ENCODE results near the gene FAIM.
"Not testable (repeated sequence)": the region's sequence is repeated elsewhere in the genome, so short reads cannot be mapped to it uniquely, and the experiment has no call there.

Gene FAIM

DNA sequence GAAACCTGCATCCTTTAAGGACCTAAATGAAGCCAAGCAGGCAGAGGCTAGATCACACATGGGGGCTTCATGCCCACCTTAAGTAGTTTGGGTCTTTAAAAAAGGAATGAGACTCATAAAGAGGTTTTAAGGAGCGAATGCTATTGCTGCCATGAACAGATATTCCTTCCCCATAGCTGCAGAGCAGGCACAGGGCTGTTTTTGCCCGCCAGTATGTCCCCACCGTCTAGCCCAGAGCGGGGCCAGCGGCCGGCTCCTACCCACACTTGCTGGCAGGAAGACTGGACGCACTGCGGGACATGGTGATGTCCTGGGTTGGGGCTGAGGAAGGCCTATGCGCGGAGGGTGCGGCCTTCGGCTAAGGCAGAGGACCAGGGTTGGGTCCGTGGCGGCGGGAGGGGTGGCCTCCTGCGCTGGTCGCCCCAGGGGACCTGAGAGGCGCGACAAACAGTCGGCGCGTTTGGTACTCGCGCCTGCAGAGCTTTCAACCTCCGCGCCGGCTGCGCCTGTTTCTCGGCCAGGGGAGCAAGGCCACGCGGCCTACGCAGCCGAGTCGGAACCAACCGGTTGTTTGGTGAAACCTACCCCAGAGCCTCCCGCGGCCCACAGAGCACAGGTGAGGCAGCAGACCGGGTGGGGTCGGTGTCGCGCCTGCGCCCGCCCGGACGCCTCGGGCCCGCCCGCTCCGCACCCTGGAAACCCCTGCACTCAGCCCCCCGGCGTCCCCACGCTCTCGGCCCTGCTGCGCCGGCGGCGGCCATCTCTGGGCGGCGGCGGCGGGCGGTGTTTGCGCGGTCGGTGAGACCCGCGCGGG, at the start of gene FAIM:
Gene FAIM (plus strand): TSS at position 450 of the 814 bp plus-strand sequence. CDS start 10,956 bp downstream, outside the sequence.
- H3K36me3 ChIP-seq (ENCODE audit: control insufficient read depth, insufficient read depth, low read length), result no peaks in the 10 kb centered on the region
- H3K4me1 ChIP-seq (ENCODE audit: control insufficient read depth, insufficient read depth, low read length), result peaks cover 5% of the 10 kb centered on the region
- H3K27me3 ChIP-seq (ENCODE audit: control insufficient read depth, insufficient read depth, low read length), result no peaks in the 10 kb centered on the region
- H3K9me3 ChIP-seq (ENCODE audit: control insufficient read depth, insufficient read depth, low read length), result no peaks in the 10 kb centered on the region
- H3K9ac ChIP-seq (ENCODE audit: low read depth, low read length), result peak within 1 kb of the TSS; percentile 68
- H3K4me3 ChIP-seq (ENCODE audit: low read depth, low read length), result peak within 1 kb of the TSS; percentile 79

- no peaks in the 10 kb centered on the region for H3K4me1 ChIP-seq (ENCODE audit: control insufficient read depth, insufficient read depth, low read length)
- no peak overlapping the region for H3K9ac ChIP-seq (ENCODE audit: low read depth, low read length)
- H3K9me3 ChIP-seq (ENCODE audit: control insufficient read depth, insufficient read depth, low read length), result peaks cover 2% of the 10 kb centered on the region
- no peaks in the 10 kb centered on the region for H3K36me3 ChIP-seq (ENCODE audit: control insufficient read depth, insufficient read depth, low read length)
- H3K4me3 ChIP-seq (ENCODE audit: low read depth, low read length), result no peak overlapping the region
- no peaks in the 10 kb centered on the region for H3K27me3 ChIP-seq (ENCODE audit: control insufficient read depth, insufficient read depth, low read length)
Observed at GRCh38 chr3:138559134-138559533, 49.4 kb upstream of the FAIM start.

DNA sequence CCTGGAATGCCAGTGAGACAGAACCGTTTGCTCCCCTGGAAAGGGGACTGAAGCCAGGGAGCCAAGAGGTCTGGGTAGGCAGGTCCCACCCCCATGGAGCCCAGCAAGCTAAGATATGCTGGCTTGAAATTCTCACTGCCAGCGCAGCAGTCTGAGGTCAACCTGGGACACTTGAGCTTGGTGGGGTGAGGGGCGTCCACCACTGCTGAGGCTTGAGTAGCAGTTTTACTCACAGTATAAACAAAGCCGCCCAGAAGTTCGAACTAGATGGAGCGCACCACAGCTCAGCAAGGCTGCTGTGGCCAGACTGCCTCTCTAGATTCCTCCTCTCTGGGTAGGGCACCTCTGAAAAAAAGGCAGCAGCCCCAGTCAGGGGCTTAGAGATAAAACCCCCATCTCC, 48.1 kb upstream of the FAIM start:
- no peak overlapping the region for H3K9ac ChIP-seq (ENCODE audit: low read depth, low read length)
- H3K4me3 ChIP-seq (ENCODE audit: low read depth, low read length), result no peak overlapping the region
- H3K36me3 ChIP-seq (ENCODE audit: control insufficient read depth, insufficient read depth, low read length), result no peaks in the 10 kb centered on the region
- peaks cover 2% of the 10 kb centered on the region for H3K9me3 ChIP-seq (ENCODE audit: control insufficient read depth, insufficient read depth, low read length)
- H3K4me1 ChIP-seq (ENCODE audit: control insufficient read depth, insufficient read depth, low read length), result no peaks in the 10 kb centered on the region
- H3K27me3 ChIP-seq (ENCODE audit: control insufficient read depth, insufficient read depth, low read length), result no peaks in the 10 kb centered on the region

GRCh38 chr3:138562902-138563301, 45.7 kb upstream of the FAIM start:
- not testable (repeated sequence) for H3K9ac ChIP-seq (ENCODE audit: low read depth, low read length); H3K9me3 ChIP-seq (ENCODE audit: control insufficient read depth, insufficient read depth, low read length); H3K4me3 ChIP-seq (ENCODE audit: low read depth, low read length); H3K36me3 ChIP-seq (ENCODE audit: control insufficient read depth, insufficient read depth, low read length); H3K4me1 ChIP-seq (ENCODE audit: control insufficient read depth, insufficient read depth, low read length); H3K27me3 ChIP-seq (ENCODE audit: control insufficient read depth, insufficient read depth, low read length)

DNA sequence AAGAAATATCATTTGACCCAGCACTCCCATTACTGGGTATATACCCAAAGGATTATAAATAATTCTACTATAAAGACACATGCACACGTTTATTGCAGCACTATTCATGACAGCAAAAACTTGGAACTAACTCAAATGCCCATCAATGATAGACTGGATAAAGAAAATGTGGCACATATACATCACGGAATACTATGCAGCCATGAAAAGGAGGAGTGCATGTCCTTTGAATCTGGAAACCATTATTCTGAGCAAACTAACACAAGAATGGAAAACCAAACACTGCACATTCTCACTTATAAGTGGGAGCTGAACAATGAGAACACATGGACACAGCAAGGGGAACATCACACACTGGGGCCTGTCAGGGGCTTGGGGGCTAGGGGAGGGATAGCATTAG, 42.3 kb upstream of the FAIM start:
- not testable (repeated sequence) for H3K36me3 ChIP-seq (ENCODE audit: control insufficient read depth, insufficient read depth, low read length); H3K27me3 ChIP-seq (ENCODE audit: control insufficient read depth, insufficient read depth, low read length); H3K4me1 ChIP-seq (ENCODE audit: control insufficient read depth, insufficient read depth, low read length); H3K9me3 ChIP-seq (ENCODE audit: control insufficient read depth, insufficient read depth, low read length); H3K9ac ChIP-seq (ENCODE audit: low read depth, low read length); H3K4me3 ChIP-seq (ENCODE audit: low read depth, low read length)

- Histone ChIP-seq H3K27me3 (ENCODE audit: control insufficient read depth, insufficient read depth, low read length) (no peaks in the 10 kb centered on the region), H3K9ac (ENCODE audit: low read depth, low read length) (no peak overlapping the region), H3K9me3 (ENCODE audit: control insufficient read depth, insufficient read depth, low read length) (no peaks in the 10 kb centered on the region), H3K4me1 (ENCODE audit: control insufficient read depth, insufficient read depth, low read length) (no peaks in the 10 kb centered on the region), H3K36me3 (ENCODE audit: control insufficient read depth, insufficient read depth, low read length) (no peaks in the 10 kb centered on the region), H3K4me3 (ENCODE audit: low read depth, low read length) (no peak overlapping the region)
Observed at GRCh38 chr3:138567403-138567802, 41.2 kb upstream of the FAIM start.

- Histone ChIP-seq H3K27me3 (ENCODE audit: control insufficient read depth, insufficient read depth, low read length) (no peaks in the 10 kb centered on the region), H3K4me3 (ENCODE audit: low read depth, low read length) (no peak overlapping the region), H3K9me3 (ENCODE audit: control insufficient read depth, insufficient read depth, low read length) (peaks cover 3% of the 10 kb centered on the region), H3K36me3 (ENCODE audit: control insufficient read depth, insufficient read depth, low read length) (no peaks in the 10 kb centered on the region), H3K4me1 (ENCODE audit: control insufficient read depth, insufficient read depth, low read length) (no peaks in the 10 kb centered on the region), H3K9ac (ENCODE audit: low read depth, low read length) (no peak overlapping the region)
Observed at GRCh38 chr3:138569090-138569489, 39.5 kb upstream of the FAIM start.

GRCh38 chr3:138569624-138570023, 38.9 kb upstream of the FAIM start:
- not testable (repeated sequence) for H3K9me3 ChIP-seq (ENCODE audit: control insufficient read depth, insufficient read depth, low read length); H3K36me3 ChIP-seq (ENCODE audit: control insufficient read depth, insufficient read depth, low read length); H3K4me1 ChIP-seq (ENCODE audit: control insufficient read depth, insufficient read depth, low read length); H3K4me3 ChIP-seq (ENCODE audit: low read depth, low read length); H3K9ac ChIP-seq (ENCODE audit: low read depth, low read length); H3K27me3 ChIP-seq (ENCODE audit: control insufficient read depth, insufficient read depth, low read length)

DNA sequence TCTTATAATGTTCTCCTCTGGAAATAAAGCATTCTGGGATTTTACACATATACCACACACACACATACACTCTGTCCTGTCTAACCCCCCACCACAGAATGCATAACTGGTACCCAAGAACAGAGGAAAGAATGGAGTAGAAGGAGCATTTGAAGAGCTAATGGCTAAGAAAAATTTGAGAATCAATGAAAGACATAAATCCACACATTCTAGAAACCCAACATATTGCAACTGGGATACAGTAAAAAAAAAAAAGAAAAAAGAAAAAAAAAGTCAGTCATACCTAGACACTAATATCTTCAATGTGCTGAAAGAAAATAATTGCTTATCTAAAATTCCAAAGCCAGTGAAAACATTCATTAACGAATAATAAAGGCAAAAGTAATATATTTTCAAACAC, 35.4 kb upstream of the FAIM start:
- Histone ChIP-seq H3K36me3 (ENCODE audit: control insufficient read depth, insufficient read depth, low read length) (no peaks in the 10 kb centered on the region), H3K9me3 (ENCODE audit: control insufficient read depth, insufficient read depth, low read length) (peaks cover 3% of the 10 kb centered on the region), H3K27me3 (ENCODE audit: control insufficient read depth, insufficient read depth, low read length) (no peaks in the 10 kb centered on the region), H3K9ac (ENCODE audit: low read depth, low read length) (no peak overlapping the region), H3K4me3 (ENCODE audit: low read depth, low read length) (no peak overlapping the region), H3K4me1 (ENCODE audit: control insufficient read depth, insufficient read depth, low read length) (no peaks in the 10 kb centered on the region)

DNA sequence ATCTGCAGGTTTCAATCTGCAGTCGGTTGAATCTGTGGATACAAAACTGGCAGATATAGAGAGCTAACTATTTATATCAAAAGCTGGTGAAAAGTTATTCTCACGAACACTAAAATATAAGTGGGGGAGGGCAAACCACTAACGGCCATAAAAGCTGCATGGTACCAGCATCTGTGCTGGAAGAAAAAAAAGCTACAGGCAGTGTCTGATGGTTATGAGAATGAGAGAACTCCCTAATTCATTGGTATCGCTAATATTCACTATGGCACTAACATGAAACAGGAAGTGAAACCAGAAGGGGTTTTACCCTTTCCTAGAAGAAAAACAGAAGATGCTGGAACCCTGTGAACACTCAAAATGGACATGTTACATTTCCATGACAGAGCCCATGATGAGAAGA, 30.4 kb upstream of the FAIM start:
- Histone ChIP-seq H3K9ac (ENCODE audit: low read depth, low read length) (no peak overlapping the region), H3K4me1 (ENCODE audit: control insufficient read depth, insufficient read depth, low read length) (peaks cover 15% of the 10 kb centered on the region), H3K36me3 (ENCODE audit: control insufficient read depth, insufficient read depth, low read length) (no peaks in the 10 kb centered on the region), H3K27me3 (ENCODE audit: control insufficient read depth, insufficient read depth, low read length) (no peaks in the 10 kb centered on the region), H3K9me3 (ENCODE audit: control insufficient read depth, insufficient read depth, low read length) (peaks cover under 1% of the 10 kb centered on the region), H3K4me3 (ENCODE audit: low read depth, low read length) (no peak overlapping the region)

DNA sequence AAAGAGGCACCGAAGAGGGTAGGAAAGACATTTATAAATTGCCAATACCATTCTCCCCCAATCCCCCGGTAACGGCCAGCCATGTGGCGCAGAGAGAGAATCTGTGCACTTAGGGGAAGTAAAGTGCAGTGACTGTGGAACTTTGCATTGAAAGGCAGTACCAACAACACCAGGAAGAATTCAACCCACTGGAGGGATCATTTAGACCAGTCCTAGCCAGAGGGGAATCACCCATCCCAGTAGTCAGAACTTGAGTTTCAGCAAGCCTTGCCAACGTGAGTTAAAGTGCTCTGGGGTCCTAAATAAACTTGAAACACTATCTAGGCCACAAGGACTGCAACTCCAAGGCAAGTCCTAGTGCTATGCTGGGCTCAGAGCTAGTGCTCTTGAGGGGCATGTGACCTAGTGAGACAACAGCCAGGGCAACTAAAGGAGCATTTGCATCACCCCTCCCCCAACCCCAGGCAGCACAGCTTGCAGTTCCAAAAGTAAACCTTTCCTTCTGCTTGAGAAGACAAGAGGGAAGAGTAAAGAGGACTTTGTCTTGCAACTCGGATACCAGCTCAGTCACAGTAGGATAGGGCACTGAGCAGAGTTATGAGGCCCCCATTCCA, 29.5 kb upstream of the FAIM start:
- H3K4me1 ChIP-seq (ENCODE audit: control insufficient read depth, insufficient read depth, low read length), result peaks cover 15% of the 10 kb centered on the region
- no peaks in the 10 kb centered on the region for H3K36me3 ChIP-seq (ENCODE audit: control insufficient read depth, insufficient read depth, low read length)
- H3K4me3 ChIP-seq (ENCODE audit: low read depth, low read length), result no peak overlapping the region
- H3K27me3 ChIP-seq (ENCODE audit: control insufficient read depth, insufficient read depth, low read length), result no peaks in the 10 kb centered on the region
- no peaks in the 10 kb centered on the region for H3K9me3 ChIP-seq (ENCODE audit: control insufficient read depth, insufficient read depth, low read length)
- no peak overlapping the region for H3K9ac ChIP-seq (ENCODE audit: low read depth, low read length)

GRCh38 chr3:138587374-138587773, 21.2 kb upstream of the FAIM start:
- Histone ChIP-seq H3K4me3 (ENCODE audit: low read depth, low read length) (no peak overlapping the region), H3K36me3 (ENCODE audit: control insufficient read depth, insufficient read depth, low read length) (no peaks in the 10 kb centered on the region), H3K4me1 (ENCODE audit: control insufficient read depth, insufficient read depth, low read length) (no peaks in the 10 kb centered on the region), H3K9ac (ENCODE audit: low read depth, low read length) (no peak overlapping the region), H3K9me3 (ENCODE audit: control insufficient read depth, insufficient read depth, low read length) (no peaks in the 10 kb centered on the region), H3K27me3 (ENCODE audit: control insufficient read depth, insufficient read depth, low read length) (no peaks in the 10 kb centered on the region)

All from iPS-15b (cell line).